Adipocyte (in vitro differentiated cells): ENCODE data around the gene CMTM7.

ENCODE experiments used
- DNase-seq: peaks from one replicate; pipeline ENCODE4 v3.0.0-alpha.2; 2015; ENCODE audit warnings: low read depth
- H3K27me3 ChIP-seq: replicated peaks from 2 replicates; pipeline ENCODE4 v1.7.0; 2013; ENCODE audit warnings: mild to moderate bottlenecking, low read length, moderate library complexity; ENCODE audit not compliant: control insufficient read depth, insufficient read depth
- H3K36me3 ChIP-seq: 2 replicates; pipeline ENCODE4 v1.7.0; 2013; ENCODE audit warnings: low read length, mild to moderate bottlenecking, moderate library complexity; ENCODE audit not compliant: control insufficient read depth, insufficient read depth, severe bottlenecking
- H3K4me1 ChIP-seq: 2 replicates; pipeline ENCODE4 v1.7.0; 2013; ENCODE audit warnings: mild to moderate bottlenecking, low read length, moderate library complexity; ENCODE audit not compliant: control insufficient read depth, insufficient read depth
- H3K4me3 ChIP-seq: 2 replicates; pipeline ENCODE4 v1.7.0; 2013; ENCODE audit warnings: mild to moderate bottlenecking, low read length, moderate library complexity
- H3K9ac ChIP-seq: 2 replicates; pipeline ENCODE4 v1.7.0; 2013; ENCODE audit warnings: mild to moderate bottlenecking, low read length, moderate library complexity
- H3K9me3 ChIP-seq: 2 replicates; pipeline ENCODE4 v1.7.0; 2013; ENCODE audit warnings: mild to moderate bottlenecking, low read length, moderate library complexity; ENCODE audit not compliant: control insufficient read depth

The CMTM7 gene, protein sequence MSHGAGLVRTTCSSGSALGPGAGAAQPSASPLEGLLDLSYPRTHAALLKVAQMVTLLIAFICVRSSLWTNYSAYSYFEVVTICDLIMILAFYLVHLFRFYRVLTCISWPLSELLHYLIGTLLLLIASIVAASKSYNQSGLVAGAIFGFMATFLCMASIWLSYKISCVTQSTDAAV

GRCh38 chr3:32391643-32392535 is at the start of gene CMTM7:
TSS of gene CMTM7 (plus strand) at chr3:32391853. CDS start at chr3:32391907, 54 bp downstream.
- H3K9me3 ChIP-seq: no peaks in the 10 kb centered on the region
- H3K36me3 ChIP-seq: no peaks in the 10 kb centered on the region
- peak within 1 kb of the TSS; percentile 92 for H3K4me3 ChIP-seq
- peak; percentile 82 for DNase-seq
- peak within 1 kb of the TSS; percentile 97 for H3K9ac ChIP-seq
- H3K4me1 ChIP-seq: peaks cover 18% of the 10 kb centered on the region
- no peaks in the 10 kb centered on the region for H3K27me3 ChIP-seq

DNA sequence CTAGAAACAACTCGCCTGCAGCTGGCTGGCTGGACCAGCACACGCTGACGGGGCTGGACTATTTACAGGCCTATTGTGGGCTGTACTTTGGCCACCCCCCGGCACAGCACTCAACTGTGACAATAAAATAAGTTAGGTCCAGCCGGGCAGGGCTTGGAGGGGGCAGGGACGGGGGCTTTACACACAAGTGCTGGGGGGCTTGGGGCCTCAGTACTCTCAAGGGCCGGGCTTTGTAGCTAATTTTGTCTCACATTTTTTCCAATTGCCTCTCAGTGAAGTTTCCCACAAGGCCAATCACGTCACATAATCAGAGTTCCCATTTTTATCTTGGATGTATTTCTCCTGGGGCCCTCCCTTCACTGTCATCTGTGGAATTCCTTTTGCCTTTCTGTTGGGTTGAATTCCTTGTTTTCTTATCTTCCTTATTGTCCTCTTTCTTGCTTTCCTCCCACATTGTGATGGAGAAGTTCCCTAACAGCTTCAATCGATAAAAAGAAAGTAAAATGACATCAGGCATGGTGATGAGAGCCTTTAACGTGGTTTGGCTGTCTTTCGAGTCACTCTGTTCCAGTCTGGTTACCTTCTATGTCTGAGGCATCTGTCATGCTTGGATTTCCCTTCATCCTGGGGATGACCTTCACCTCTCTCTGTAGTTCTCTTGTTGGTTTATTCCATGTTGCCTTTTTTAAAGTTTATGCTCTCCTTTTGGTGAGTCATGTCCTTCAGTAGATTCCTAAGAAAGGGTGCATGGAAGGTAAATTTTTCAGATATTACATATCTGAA is 44.1 kb upstream of the CMTM7 start:
- Histone ChIP-seq H3K36me3 (no peaks in the 10 kb centered on the region), H3K4me3 (no peak overlapping the region), H3K4me1 (no peaks in the 10 kb centered on the region), H3K9me3 (peaks cover 3% of the 10 kb centered on the region), H3K9ac (no peak overlapping the region), H3K27me3 (no peaks in the 10 kb centered on the region)
- DNase-seq: no peak

DNA sequence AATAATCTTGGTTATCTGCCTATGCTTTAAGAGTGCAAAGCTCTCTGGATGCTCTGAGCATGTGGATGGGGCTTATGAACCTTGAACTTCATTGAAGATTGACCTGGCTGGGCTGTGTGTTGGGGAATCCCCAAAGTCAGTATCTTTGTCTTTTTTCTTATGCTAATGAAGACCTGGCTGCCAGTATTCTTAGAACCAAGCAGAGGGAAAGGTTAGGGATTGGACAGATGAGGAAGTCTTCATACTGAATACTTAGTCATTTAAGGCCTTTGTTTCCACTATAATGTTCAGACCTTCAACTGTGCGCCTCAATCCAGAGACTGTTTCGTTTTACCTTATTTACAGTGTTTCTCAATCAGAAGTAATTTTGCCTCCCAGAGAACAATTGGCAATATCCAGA is 42.5 kb upstream of the CMTM7 start:
- Histone ChIP-seq H3K4me3 (no peak overlapping the region), H3K9me3 (peaks cover 3% of the 10 kb centered on the region), H3K9ac (no peak overlapping the region), H3K4me1 (no peaks in the 10 kb centered on the region), H3K36me3 (no peaks in the 10 kb centered on the region), H3K27me3 (no peaks in the 10 kb centered on the region)
- DNase-seq: no peak

- H3K36me3 ChIP-seq: no peaks in the 10 kb centered on the region
- H3K9ac ChIP-seq: no peak overlapping the region
- no peaks in the 10 kb centered on the region for H3K9me3 ChIP-seq
- DNase-seq: no peak
- H3K27me3 ChIP-seq: peaks cover 8% of the 10 kb centered on the region
- no peak overlapping the region for H3K4me3 ChIP-seq
- no peaks in the 10 kb centered on the region for H3K4me1 ChIP-seq
Measured at GRCh38 chr3:32352563-32352962, 39.1 kb upstream of the CMTM7 start.

DNA sequence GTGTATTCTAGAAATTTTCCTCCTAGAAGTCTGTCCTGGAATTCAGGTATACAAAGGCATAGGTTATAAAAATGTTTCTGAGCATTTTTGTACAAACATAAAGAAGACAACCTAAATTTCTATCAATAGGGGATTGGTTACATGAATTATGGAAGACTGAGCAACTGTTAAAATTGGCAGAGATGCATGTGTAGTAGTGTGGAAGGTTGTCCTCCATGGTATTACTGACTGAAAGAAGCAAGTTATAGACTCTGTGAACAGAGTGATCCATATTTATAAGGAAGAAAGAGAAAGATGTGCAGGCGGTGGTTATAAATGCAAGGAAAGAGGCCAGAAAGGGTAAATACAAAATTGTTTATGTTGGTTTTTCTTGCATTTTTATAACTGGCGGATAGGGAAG is 38.3 kb upstream of the CMTM7 start:
- no peak overlapping the region for H3K9ac ChIP-seq
- peaks cover 8% of the 10 kb centered on the region for H3K27me3 ChIP-seq
- no peak overlapping the region for H3K4me3 ChIP-seq
- H3K4me1 ChIP-seq: no peaks in the 10 kb centered on the region
- no peak for DNase-seq
- H3K36me3 ChIP-seq: no peaks in the 10 kb centered on the region
- H3K9me3 ChIP-seq: no peaks in the 10 kb centered on the region

DNA sequence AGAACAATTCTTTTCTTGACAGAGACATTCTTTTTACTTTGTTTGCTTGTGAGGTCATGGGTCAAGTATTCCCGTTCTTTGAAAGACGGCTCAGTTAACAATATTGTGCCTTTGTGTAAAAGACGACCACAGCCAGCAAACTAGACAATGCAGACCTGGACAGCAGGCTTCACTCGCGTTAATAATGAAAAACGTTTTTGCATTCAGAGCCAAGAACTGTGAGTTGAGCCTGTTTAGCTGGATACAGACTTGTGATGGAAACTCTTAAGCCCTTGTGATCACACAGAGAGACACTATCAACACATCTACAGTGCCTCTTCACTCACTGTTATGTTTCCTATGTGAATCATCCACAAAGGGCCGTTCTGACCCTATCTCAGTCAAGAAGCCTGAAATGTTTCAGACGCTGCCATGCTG is 37.3 kb upstream of the CMTM7 start:
- no peaks in the 10 kb centered on the region for H3K4me1 ChIP-seq
- no peak overlapping the region for H3K4me3 ChIP-seq
- peaks cover 8% of the 10 kb centered on the region for H3K27me3 ChIP-seq
- H3K9ac ChIP-seq: no peak overlapping the region
- no peaks in the 10 kb centered on the region for H3K9me3 ChIP-seq
- H3K36me3 ChIP-seq: no peaks in the 10 kb centered on the region
- no peak for DNase-seq

DNA sequence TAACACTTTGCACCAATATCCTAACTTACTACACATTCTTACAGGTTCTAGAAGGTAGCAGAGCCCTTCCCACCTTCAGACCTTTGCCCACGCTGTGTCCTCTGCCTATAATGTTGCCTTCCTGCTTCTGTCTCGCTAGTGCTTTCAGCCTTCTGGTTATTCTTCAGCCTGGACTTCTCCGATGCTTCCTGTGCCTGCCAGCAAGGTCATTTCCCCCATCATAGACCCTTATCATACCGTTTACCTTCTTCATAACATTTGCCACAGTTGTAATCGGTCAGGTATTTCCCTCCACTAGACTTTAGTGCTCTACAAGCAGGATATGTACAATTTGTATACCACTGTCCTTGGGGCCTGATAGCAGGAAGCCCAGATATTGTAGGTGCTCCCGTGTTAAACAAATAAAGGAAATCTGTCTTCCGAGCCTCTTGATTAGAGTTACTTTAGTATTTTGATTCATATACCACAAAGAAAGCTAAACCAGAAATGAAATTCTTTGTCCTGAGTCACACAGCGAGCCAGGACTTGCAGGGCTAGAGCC is 35.8 kb upstream of the CMTM7 start:
- Histone ChIP-seq H3K27me3 (peaks cover 8% of the 10 kb centered on the region), H3K36me3 (no peaks in the 10 kb centered on the region), H3K4me1 (no peaks in the 10 kb centered on the region), H3K9me3 (no peaks in the 10 kb centered on the region), H3K4me3 (no peak overlapping the region), H3K9ac (no peak overlapping the region)
- DNase-seq: no peak

DNA sequence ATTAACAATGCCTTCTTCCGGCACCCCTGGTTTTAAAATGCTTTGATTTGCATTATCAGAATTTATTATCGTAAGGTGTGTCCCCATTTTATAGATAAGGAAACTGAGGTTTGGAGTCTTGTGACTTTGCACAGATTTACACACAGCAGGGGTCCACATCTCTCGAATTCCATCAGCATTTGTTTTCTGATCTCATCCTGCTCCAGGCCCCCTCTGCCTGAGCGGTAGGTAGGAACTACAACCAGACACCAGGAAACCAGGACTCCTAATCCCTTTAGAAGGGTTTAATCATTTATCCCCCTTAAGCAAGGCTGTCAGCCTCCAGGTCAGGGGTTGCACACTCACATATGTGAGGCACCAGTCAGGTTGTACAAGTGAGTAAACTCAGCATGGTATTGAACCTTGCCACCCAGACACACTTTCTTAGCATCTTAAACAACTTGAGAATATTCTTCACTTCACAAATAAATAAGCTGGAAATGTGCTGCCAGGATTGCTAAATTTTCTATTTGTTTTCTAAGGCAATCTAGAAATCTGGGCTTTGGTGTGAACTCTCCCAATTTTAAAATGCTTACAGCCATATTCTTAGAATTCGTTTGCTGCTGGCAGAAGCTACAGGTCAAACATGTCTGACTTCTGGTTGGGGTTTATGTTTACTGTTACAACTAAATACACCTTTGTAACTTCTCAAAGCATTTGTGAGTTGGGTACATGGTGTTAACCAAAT is 31.7 kb upstream of the CMTM7 start:
- H3K4me1 ChIP-seq: no peaks in the 10 kb centered on the region
- H3K9me3 ChIP-seq: no peaks in the 10 kb centered on the region
- no peak overlapping the region for H3K9ac ChIP-seq
- no peak for DNase-seq
- no peaks in the 10 kb centered on the region for H3K36me3 ChIP-seq
- H3K4me3 ChIP-seq: no peak overlapping the region
- peaks cover 11% of the 10 kb centered on the region for H3K27me3 ChIP-seq

DNA sequence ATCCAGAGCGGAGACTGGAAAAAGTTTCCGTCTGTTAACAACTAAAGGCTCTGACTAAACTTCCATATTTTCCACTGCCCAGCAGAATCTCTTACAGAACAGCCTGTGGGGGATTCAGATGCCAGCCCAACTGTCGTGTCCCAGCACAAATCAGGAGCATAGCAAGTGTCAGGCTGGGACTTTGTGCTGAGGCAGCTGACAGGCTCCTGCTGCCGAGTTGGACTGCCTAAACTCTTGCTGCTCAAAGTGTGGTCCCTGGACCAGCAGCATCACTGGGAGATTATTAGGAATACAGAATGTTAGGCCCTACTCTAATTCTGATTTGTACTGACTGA is 31.2 kb upstream of the CMTM7 start:
- no peak for DNase-seq
- Histone ChIP-seq H3K27me3 (peaks cover 11% of the 10 kb centered on the region), H3K9me3 (no peaks in the 10 kb centered on the region), H3K9ac (no peak overlapping the region), H3K4me3 (no peak overlapping the region), H3K36me3 (no peaks in the 10 kb centered on the region), H3K4me1 (no peaks in the 10 kb centered on the region)

DNA sequence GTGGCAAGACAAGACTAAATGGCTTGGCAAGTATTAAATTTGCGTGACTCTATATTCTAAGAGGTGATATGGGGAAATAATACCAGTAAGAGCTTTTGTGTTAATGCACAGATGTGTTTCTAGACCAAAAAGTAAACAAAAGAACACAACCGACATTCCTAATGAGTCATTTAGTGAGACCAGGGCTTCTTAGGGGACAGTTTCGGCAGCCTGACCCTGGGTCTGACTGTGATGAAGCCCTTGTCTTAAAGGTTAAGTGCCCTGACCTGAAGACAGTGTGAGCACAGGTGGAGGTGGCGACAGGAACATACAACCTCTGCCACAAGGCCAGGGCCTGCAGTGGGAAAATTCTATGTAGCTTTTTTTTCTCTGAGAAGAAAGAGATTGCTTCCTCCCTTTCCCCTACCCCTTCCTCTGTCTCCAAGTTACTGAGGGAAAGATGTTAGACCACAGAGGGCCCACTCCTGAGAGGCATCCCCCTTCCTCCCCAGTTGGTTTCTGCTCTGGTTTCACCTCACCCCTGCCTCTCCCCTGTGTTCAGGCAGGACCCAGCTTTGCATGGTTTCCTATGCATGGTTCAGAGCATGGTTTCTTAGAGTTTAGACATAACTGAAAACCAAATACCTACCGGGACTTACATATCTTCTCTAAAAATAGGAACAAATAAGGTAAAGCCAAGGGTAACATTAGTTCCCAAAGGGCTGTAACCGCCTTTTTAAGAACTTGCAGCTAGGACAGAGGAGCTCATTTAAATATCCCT is 24.8 kb upstream of the CMTM7 start:
- Histone ChIP-seq H3K9ac (no peak overlapping the region), H3K27me3 (peaks cover 3% of the 10 kb centered on the region)

More for the DNA sequence above, 24.8 kb upstream of the CMTM7 start:
- DNase-seq: peak; percentile 25
- Histone ChIP-seq H3K4me3 (no peak overlapping the region), H3K4me1 (no peaks in the 10 kb centered on the region), H3K9me3 (no peaks in the 10 kb centered on the region), H3K36me3 (no peaks in the 10 kb centered on the region)
